Nucleus accumbens (tissue), 56 donors: ENCODE results near the gene SHROOM3.

Experiments
- DNase-seq, 56 donors: peaks; one replicate each; lab custom pipeline; 2025; lab: John Stamatoyannopoulos, UW

Gene SHROOM3

DNA sequence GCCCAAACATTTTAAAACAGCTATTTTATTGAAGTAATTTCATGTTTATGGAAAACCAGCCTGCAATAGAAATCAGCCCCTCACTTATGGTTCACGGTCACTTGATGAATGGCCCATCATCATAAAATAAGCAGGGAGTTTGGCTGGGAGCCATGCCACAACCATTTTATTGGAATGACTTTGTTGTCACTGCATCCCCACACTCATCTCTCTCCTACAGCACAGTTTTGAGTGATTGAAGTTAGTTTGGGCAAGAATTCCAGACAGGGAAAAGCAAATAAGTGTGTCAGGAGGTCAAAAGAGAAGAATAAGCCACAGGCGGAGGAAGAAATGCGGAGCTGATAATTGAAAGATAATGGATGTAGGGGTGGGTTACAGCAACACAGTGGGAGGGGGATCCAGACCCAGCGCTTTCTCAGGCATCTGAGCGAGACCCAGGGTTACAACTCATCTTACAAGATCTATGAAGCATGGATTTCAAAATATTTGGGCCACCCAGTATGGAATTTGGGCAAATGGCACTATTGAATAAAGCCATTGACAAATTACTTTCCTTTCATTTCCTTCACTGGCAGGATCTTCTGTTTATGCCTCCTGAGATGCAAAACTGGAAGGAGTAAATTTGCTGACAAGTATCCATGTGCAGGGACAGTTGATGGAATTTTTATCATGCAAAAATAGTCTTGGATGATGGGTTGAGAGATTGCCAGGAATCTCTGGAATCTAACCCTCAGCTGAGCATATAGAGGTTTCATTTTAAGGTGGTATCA, 100.8 kb downstream of the SHROOM3 start:
- DNase-seq: no peak

DNA sequence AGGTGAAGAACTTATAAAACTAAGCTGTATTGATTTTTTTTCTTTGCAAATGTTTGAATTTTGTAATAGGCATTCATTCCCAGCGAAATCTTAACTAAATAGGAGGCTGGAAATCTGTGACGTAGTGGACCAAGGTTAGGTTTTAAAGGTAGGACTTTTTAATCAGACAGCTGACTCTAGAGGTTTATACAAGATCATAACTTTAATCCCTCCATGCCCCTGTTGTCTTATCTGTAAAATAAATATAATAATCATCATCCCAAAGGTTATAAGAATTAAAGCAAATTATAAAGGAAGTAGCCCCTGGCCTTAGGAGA, 101.3 kb downstream of the SHROOM3 start:
- DNase-seq: no peak

GRCh38 chr4:76538296-76538695, 103.3 kb downstream of the SHROOM3 start:
- no peak for DNase-seq

DNA sequence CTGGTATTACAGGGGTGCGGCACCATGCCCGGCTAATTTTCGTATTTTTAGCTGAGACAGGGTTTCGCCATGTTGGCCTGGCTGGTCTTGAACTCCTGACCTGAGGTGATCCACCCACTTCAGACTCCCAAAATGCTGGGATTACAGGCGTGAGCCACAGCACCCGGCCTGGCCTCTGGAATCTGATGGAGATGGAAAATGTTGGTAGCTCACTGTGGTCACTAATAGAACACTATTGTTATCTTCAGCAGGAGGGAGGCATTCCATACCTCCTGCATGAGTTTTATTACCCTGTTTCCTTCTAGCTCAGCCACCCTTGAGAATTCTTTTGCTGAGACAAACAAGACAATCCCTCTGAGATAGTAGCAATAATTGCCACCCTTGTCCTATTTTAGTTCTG, 105.0 kb downstream of the SHROOM3 start:
- DNase-seq: no peak

- DNase-seq: no peak
Observed at GRCh38 chr4:76540486-76540885, 105.5 kb downstream of the SHROOM3 start.

DNA sequence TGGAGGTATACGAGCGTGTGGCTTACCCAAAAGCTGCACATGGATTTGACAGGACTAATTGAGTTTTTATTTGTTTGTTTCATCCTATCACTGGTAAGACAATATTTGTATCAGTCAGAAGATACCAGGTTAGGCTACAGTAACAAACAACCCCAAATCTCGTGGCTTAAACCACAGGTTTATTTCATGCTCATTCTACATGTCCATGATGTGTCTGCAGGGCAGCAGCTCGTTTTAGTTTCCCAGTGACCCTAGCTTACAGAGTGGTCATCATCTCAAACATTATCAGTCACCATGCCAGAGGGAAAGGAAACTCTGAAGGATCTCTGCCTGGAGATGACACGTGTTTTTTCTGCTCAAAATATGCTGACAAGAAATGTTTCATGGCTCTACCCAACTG, 108.3 kb downstream of the SHROOM3 start:
- DNase-seq: no peak

DNA sequence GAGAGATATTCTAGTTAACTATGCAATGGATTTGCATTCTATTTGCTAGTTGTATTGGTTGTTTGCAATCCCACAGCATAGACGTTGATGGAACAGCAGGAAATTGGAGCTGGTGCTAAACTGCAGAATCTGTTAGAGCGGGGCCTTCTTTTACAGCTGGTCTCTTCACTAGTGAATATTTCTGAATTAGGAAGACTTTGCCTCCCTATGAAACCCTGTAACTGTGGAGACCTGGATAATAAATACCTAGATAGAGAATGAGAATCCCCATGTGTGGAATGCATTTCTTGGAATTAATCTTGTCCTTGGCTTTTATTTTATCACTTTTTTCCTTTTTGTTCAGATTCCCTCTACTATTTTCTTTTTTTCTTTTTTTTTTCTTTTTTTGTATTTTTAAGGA, 109.7 kb downstream of the SHROOM3 start:
- DNase-seq: no peak

DNA sequence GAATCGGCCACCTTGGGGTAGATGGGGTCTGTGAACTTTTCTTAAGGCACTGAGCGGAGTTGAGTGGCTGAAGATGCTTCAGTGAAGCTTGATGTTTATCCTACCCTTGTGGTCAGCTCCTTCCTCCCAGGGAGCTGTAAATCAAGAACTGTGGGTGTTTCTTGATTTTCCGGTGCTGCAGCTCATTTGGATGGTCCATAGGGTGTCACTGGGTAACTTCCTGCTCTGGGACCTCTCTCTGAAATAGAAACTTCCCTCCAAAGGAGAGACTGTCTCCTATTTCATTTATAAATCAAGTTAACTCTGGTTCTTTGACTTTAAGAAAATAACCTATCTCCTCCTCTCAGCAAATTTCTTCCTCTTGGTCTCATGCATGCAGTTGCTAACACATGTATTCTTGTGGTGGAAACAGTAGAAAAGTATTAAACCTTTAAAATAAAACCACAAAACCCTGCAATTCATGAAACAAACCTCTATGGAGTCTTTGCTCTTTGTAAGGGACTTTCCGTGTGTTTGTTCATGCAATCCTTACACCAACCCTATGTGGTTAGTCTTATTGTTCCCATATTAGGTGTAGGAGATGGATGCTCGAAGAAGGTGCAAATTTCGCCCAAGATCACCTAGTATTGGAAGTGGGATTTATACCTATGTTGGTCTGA, 110.3 kb downstream of the SHROOM3 start:
- DNase-seq: no peak

GRCh38 chr4:76546327-76546726, 111.3 kb downstream of the SHROOM3 start:
- DNase-seq: no peak

DNA sequence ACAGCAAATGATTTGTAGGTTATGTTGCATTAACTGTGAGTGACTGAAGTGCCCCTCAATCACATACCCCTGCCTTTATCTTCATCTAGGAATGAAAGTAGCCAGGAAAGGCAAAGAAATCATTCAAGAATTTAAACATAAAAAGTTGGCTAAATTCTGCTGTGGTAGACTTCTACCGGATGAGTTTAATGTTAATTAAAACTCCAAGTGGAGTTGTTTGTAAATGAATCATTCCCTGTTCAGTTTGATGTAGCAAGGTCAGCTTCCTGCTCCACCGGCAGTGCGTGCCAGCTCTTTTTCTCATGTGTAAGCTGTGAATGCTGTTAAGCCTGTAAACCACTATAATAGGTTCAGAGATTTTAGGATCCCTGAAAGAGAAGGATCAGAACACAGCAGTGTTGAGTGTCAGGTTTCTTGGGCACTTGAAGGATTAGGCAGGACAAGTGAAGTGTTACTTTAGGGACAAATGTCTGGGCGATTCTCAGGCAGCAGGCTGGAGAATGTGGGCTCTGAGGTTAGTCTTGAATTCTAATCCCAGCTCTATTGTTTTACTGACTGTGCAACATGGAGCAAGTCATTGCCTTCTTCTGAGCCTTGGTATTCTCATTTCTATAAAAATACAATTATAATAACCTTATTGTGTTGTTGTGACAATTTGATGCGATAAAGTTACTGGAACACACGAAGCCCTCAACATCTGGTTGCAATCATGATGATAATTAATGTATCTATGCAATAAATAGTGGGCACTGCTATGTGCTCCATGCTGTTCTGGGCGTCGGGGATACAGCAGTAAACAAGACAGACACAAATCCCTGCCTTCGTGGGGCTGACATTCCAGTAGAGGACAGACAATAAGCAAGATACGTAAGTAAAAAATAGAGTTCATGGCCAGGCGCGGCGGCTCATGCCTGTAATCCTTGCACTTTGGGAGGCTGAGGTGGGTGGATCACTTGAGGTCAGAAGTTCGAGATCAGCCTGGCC, 112.0 kb downstream of the SHROOM3 start:
- no peak for DNase-seq

DNA sequence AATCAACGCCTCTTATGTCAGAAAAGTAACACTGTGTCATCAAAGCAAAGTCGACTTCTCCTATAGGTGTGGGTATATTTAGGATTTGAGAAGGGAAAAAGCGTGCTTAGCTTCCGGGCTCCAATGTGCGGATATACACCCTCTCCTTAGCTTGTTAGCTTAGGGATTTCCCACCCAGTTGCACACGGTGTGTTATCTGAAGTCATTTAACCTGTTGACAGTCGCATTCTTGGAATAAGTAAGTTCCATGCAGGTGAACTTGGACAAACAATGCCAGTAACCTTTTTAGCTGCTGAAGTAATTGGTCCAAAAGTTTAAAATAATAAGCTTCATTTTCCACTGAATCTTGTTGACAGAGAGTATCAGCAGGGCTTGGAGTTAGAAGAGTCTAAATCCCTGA, 113.7 kb downstream of the SHROOM3 start:
- no peak for DNase-seq

DNA sequence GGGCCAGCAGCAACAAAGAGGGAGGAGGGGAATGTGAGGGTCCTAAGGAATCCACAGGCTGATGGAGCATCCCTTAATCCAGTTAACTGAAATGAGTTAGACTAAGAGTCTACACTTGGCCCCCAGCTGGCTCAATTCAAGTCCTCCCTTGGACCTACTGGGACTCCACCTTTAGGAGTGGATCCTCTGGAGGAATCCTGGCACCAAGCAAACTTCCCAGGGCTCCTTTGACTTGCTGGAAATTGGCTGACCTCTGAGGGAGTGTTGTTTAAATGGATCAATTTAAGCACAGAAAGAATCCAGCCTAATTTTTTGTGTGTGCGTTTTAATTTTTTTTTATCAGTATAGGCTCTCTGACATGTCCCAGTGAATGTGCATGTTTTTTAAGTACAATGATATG, 114.7 kb downstream of the SHROOM3 start:
- DNase-seq: no peak

DNA sequence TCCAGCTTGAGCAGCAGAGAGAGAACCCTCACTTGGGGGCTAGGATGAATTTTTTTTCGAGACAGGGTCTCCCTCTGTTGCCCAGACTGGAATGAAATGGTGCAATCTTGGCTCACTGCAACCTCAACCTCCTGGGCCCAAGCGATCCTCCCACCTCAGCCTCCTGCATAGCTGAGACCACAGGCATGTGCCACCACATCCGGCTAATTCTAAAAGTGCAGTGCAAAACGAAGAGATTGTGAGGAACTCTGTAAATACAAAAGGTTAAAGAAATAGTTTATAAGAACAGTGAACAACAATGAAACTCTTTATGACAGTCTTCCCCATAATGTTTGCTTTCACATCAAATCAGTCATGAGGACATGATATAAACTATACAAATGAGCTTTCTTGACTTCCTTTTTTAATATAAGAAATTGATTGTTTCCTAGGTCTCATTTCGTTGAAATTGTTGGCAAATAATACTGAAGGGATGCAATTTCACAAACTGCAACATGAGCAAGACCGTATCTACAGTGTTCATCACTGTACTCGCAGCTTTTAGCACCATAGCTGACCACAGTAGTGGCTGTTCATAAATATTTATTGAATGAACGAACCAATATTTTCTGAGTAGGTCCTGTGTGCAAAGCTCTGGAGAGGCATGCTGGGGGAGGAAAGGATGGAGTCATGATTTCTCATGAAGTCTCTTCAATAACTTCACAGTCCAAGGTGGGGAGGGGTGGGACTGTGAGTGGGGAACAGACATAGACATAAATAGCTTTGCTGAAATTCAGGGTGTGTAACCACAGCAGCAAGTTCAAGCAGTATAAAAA, 116.1 kb downstream of the SHROOM3 start:
- DNase-seq: no peak

GRCh38 chr4:76554630-76555029, 119.6 kb downstream of the SHROOM3 start:
- DNase-seq: no peak

DNA sequence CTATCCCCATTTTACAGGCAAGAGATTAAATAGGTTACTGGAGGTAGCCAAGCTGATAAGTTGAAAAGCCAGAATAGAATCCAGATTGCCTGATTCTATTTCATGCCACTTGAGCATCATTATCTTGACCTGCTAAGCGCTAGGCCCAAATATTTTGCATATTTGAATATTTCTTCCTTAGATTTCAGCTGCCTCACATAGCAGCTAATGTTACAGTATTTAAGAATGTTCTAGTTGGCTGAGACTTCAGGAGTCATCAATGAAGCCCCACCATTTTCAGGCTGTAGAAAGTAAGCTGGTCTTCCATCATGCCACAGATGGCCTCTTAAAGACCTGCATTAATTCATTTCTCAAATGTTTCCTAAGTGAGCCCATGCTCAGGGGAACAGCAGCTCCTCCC, 121.4 kb downstream of the SHROOM3 start:
- no peak for DNase-seq

DNA sequence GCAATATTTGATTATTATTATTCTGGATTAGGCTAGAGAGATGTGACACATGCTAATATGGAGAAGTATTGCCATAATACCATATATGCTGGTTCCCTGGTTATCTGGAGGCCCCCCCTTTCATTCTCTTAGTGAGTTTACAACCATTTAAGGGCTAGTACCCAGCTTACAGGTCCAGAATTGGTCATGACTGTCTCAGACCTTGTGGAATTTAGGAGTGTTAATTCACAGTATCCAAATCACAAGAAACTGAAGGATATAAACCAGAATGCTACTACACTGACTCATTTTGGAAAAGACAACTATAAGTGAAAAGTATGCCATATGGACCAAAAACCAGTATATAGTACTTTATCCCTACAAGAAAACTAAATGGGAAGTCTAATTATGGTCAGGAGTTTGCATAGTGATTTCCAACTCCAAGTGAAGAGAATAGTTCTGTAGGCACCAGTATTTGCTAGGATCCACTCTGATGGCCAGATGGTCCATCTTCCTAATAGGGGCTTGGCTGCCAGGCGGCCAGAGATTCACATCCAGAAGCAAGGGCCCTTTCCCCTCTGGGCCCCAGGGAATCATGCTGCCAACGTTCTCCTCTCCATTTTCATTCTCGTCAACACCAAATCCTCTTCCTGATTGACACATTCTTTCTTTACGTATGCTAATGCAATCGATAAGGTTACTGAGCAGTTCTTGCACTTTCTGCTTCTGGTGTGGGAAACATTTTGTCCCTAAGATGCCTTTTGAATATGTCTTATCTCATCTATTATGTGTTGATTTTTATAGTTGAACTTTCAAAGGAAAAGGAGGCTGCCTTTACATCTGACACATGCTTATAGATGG, 123.6 kb downstream of the SHROOM3 start:
- DNase-seq: no peak

DNA sequence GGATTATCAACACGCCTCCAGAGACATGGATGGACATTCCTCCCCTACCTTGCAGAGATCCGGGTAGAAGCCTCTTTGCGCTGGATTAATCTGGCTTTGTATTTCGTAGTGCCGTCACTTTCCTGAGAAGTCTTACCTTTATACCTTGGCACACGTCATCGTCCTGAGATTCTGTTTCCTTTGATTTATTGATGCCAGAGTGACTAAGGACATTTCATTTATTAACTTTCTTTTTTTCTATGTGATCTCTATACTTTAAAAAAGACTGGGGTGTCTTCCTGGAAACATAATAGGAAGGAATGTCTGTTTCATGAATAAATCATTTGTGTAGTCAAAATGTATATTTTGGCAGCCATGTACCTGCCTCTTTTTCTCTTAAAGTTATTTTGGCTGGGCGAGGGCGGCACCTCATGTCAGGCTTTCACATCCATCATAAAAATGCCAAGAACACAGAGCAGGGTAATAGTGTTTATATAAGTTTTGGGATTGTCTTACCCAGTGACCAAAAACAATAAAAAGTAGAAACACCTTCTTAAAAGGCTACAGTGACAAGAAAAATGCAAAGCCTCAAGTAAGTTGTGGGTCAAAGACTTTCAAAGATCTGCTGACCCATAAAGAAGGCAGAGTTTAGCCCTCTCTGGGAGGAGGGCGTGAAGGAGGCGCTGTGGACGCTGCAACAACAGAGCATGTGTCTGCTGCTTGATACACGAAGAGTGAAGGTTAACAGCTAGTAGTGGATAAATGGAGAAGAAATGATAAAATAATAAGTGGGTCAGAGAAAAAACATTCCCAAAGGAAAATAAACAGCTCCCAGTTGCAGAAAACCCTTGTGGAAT, 124.4 kb downstream of the SHROOM3 start:
- no peak for DNase-seq

- DNase-seq: no peak
Observed at GRCh38 chr4:76562161-76562560, 127.1 kb downstream of the SHROOM3 start.
